HEK293 (cell line): ENCODE results near the gene NEK7.

Experiments used
- CTCF ChIA-PET: fragments of 350-600 bp; formaldehyde crosslinking; extraction: SDS; loops from one replicate; lab custom pipeline; 2021; ENCODE audit warnings: antibody characterized with exemption; lab: Yijun Ruan, JAX
- POLR2A ChIA-PET: fragments of 300-600 bp; formaldehyde crosslinking; extraction: SDS; loops from one replicate; lab custom pipeline; 2020; ENCODE audit warnings: antibody characterized with exemption, inconsistent platforms; lab: Yijun Ruan, JAX
- H3K27ac ChIP-seq: fragments of 200-500 bp; sonication (Bioruptor generic); 2 replicates; pipeline ENCODE4 v1.5.1; 2014; ENCODE audit warnings: low read depth, low read length, control low read depth, inconsistent platforms; ENCODE audit errors: extremely low read depth
- H3K36me3 ChIP-seq, 2 experiments: fragments of 200-500 bp in 1 of 2; sonication (Bioruptor generic) in 1 of 2; 1 replicate in 1 of 2; 2 replicates in 1 of 2; pipeline ENCODE4 v1.5.1; 2014 to 2017; ENCODE audit warnings: inconsistent platforms in 2 of 2, low read length in 2 of 2; ENCODE audit not compliant: control insufficient read depth in 2 of 2, insufficient read depth in 1 of 2
- H3K4me1 ChIP-seq: fragments of 200-500 bp; sonication (Bioruptor generic); 2 replicates; pipeline ENCODE4 v1.5.1; 2014; ENCODE audit warnings: mild to moderate bottlenecking, low read length, inconsistent platforms; ENCODE audit not compliant: control insufficient read depth, insufficient read depth
- H3K4me3 ChIP-seq: 2 replicates; pipeline ENCODE4 v1.5.1; 2011; ENCODE audit warnings: low read depth, mild to moderate bottlenecking, control low read depth, low read length, moderate library complexity
- H3K9me3 ChIP-seq: fragments of 200-500 bp; sonication (Bioruptor generic); 2 replicates; pipeline ENCODE4 v1.5.1; 2014; ENCODE audit warnings: low read depth, low read length, inconsistent platforms; ENCODE audit not compliant: control insufficient read depth, insufficient read depth
- ELK4 ChIP-seq: IDR thresholded peaks from 2 replicates; pipeline ENCODE4 v1.6.1; 2011; ENCODE audit warnings: mild to moderate bottlenecking, low read depth, low read length, borderline replicate concordance
- FEZF1 ChIP-seq: fragments of 450-650 bp; formaldehyde crosslinking; IDR thresholded peaks from 2 replicates; pipeline ENCODE4 v1.5.1; 2016; ENCODE audit warnings: missing biosample characterization, missing genetic modification characterization
- HIC1 ChIP-seq: fragments of 450-650 bp; formaldehyde crosslinking; IDR thresholded peaks from 2 replicates; pipeline ENCODE4 v1.5.1; 2016; ENCODE audit warnings: missing biosample characterization, missing genetic modification characterization
- KLF16 ChIP-seq: fragments of 450-650 bp; formaldehyde crosslinking; IDR thresholded peaks from 2 replicates; pipeline ENCODE4 v1.5.1; 2017; ENCODE audit warnings: missing biosample characterization, missing genetic modification characterization
- KLF17 ChIP-seq: fragments of 450-650 bp; formaldehyde crosslinking; IDR thresholded peaks from 2 replicates; pipeline ENCODE4 v1.5.1; 2016; ENCODE audit warnings: missing biosample characterization, missing genetic modification characterization
- PATZ1 ChIP-seq: fragments of 450-650 bp; formaldehyde crosslinking; IDR thresholded peaks from 2 replicates; pipeline ENCODE4 v1.5.1; 2016; ENCODE audit warnings: missing biosample characterization, missing genetic modification characterization
- RBAK ChIP-seq: fragments of 450-650 bp; formaldehyde crosslinking; IDR thresholded peaks from 2 replicates; pipeline ENCODE4 v1.5.1; 2016; ENCODE audit warnings: missing biosample characterization, missing genetic modification characterization
- SCRT2 ChIP-seq: fragments of 450-650 bp; formaldehyde crosslinking; IDR thresholded peaks from 2 replicates; pipeline ENCODE4 v1.5.1; 2016; ENCODE audit warnings: missing biosample characterization, missing genetic modification characterization
- SP2 ChIP-seq: fragments of 450-650 bp; formaldehyde crosslinking; IDR thresholded peaks from 2 replicates; pipeline ENCODE4 v1.5.1; 2016; ENCODE audit warnings: missing biosample characterization, missing genetic modification characterization
- SP7 ChIP-seq: fragments of 450-650 bp; formaldehyde crosslinking; IDR thresholded peaks from 2 replicates; pipeline ENCODE4 v1.5.1; 2016; ENCODE audit warnings: missing biosample characterization, missing genetic modification characterization
- ZBTB20 ChIP-seq: fragments of 450-650 bp; formaldehyde crosslinking; IDR thresholded peaks from 2 replicates; pipeline ENCODE4 v1.5.1; 2016; ENCODE audit warnings: missing biosample characterization, missing genetic modification characterization
- ZFP41 ChIP-seq: fragments of 450-650 bp; formaldehyde crosslinking; IDR thresholded peaks from 2 replicates; pipeline ENCODE4 v1.5.1; 2016; ENCODE audit warnings: missing biosample characterization, missing genetic modification characterization, borderline replicate concordance
- ZNF138 ChIP-seq: fragments of 450-650 bp; formaldehyde crosslinking; IDR thresholded peaks from 2 replicates; pipeline ENCODE4 v1.5.1; 2016; ENCODE audit warnings: missing biosample characterization, missing genetic modification characterization, borderline replicate concordance
- ZNF174 ChIP-seq: fragments of 450-650 bp; formaldehyde crosslinking; IDR thresholded peaks from 2 replicates; pipeline ENCODE4 v1.5.0; 2017; ENCODE audit warnings: missing biosample characterization, mild to moderate bottlenecking, missing genetic modification characterization
- ZNF175 ChIP-seq: fragments of 450-650 bp; formaldehyde crosslinking; IDR thresholded peaks from 2 replicates; pipeline ENCODE4 v1.5.1; 2016; ENCODE audit warnings: missing biosample characterization, missing genetic modification characterization
- ZNF221 ChIP-seq: fragments of 450-650 bp; formaldehyde crosslinking; IDR thresholded peaks from 2 replicates; pipeline ENCODE4 v1.5.1; 2017; ENCODE audit warnings: missing biosample characterization, missing genetic modification characterization, borderline replicate concordance
- ZNF274 ChIP-seq, 2 experiments: fragments of 200-500 bp in 1 of 2; fragments of 450-650 bp in 1 of 2; sonication (Bioruptor generic) in 1 of 2; formaldehyde crosslinking in 1 of 2; IDR thresholded peaks; 2 replicates each; pipeline versions ENCODE4 v1.5.1 to v1.6.1; 2014 to 2016; ENCODE audit warnings: borderline replicate concordance in 1 of 2, inconsistent platforms in 1 of 2, low read length in 1 of 2, missing biosample characterization in 1 of 2, missing genetic modification characterization in 1 of 2
- ZNF280D ChIP-seq: fragments of 450-650 bp; formaldehyde crosslinking; IDR thresholded peaks from 2 replicates; pipeline ENCODE4 v1.5.1; 2016; ENCODE audit warnings: missing biosample characterization, missing genetic modification characterization
- ZNF394 ChIP-seq: fragments of 450-650 bp; formaldehyde crosslinking; IDR thresholded peaks from 2 replicates; pipeline ENCODE4 v1.5.1; 2016; ENCODE audit warnings: missing biosample characterization, missing genetic modification characterization, mild to moderate bottlenecking, moderate library complexity, borderline replicate concordance
- ZNF488 ChIP-seq: fragments of 450-650 bp; formaldehyde crosslinking; IDR thresholded peaks from 2 replicates; pipeline ENCODE4 v1.5.1; 2016; ENCODE audit warnings: missing biosample characterization, missing genetic modification characterization
- ZNF571 ChIP-seq: fragments of 450-650 bp; formaldehyde crosslinking; IDR thresholded peaks from 2 replicates; pipeline ENCODE4 v1.5.0; 2017; ENCODE audit warnings: missing biosample characterization, missing genetic modification characterization
- ZNF600 ChIP-seq: fragments of 450-650 bp; formaldehyde crosslinking; IDR thresholded peaks from 2 replicates; pipeline ENCODE4 v1.5.1; 2016; ENCODE audit warnings: missing biosample characterization, missing genetic modification characterization
- ZNF692 ChIP-seq: fragments of 450-650 bp; formaldehyde crosslinking; IDR thresholded peaks from 2 replicates; pipeline ENCODE4 v1.5.1; 2016; ENCODE audit warnings: missing biosample characterization, missing genetic modification characterization
- ZNF791 ChIP-seq: fragments of 450-650 bp; formaldehyde crosslinking; IDR thresholded peaks from 2 replicates; pipeline ENCODE4 v1.5.1; 2016; ENCODE audit warnings: missing biosample characterization, missing genetic modification characterization
- ZNF843 ChIP-seq: fragments of 450-650 bp; formaldehyde crosslinking; IDR thresholded peaks from 2 replicates; pipeline ENCODE4 v1.5.1; 2016; ENCODE audit warnings: missing biosample characterization, missing genetic modification characterization
- ZSCAN30 ChIP-seq: fragments of 450-650 bp; IDR thresholded peaks from 2 replicates; pipeline ENCODE4 v1.5.1; 2018; ENCODE audit warnings: missing biosample characterization, mild to moderate bottlenecking, missing genetic modification characterization, moderate library complexity

Gene NEK7

GRCh38 chr1:198179556-198179981 is 22.8 kb downstream of the NEK7 start:
- no peaks in the 10 kb centered on the region for H3K9me3 ChIP-seq
- peak overlapping the region; percentile 27; the same call in 1 of the 2 replicates for H3K27ac ChIP-seq
- peaks cover 40% of the 10 kb centered on the region for H3K4me1 ChIP-seq
- ChIA-PET POLR2A (no interaction called here), CTCF (no interaction called here)
- H3K4me3 ChIP-seq: no peak overlapping the region
- H3K36me3 ChIP-seq: no peaks in the 10 kb centered on the region
- TF ChIP-seq ZNF571 (tag by site-specific recombination) (no peak), SP2 (no peak), ZNF221 (tag by site-specific recombination) (no peak), ELK4 (no peak), ZNF280D (tag by site-specific recombination) (no peak), ZSCAN30 (tag by site-specific recombination) (no peak), ZNF138 (tag by site-specific recombination) (no peak), KLF16 (tag by site-specific recombination) (no peak), ZNF394 (tag by site-specific recombination) (no peak), ZNF174 (no peak), ZNF692 (tag by site-specific recombination) (no peak), KLF17 (no peak), FEZF1 (peak; percentile 40), ZNF843 (tag by site-specific recombination) (peak; percentile 22; the same call in 1 of the 2 replicates), ZNF600 (no peak; the same call in 1 of the 2 replicates), SP7 (tag by site-specific recombination) (peak; percentile 60; the same call in 1 of the 2 replicates), PATZ1 (no peak), ZNF488 (tag by site-specific recombination) (no peak), ZBTB20 (tag by site-specific recombination) (peak; percentile 49; the same call in 1 of the 2 replicates), SCRT2 (tag by site-specific recombination) (peak; percentile 34; the same call in 1 of the 2 replicates), ZNF274 (IDR thresholded peaks at IDR 0.05; ENCODE audit: low read length) (no peak), ZNF274 (tag by site-specific recombination; IDR thresholded peaks at IDR 0.05; ENCODE audit: borderline replicate concordance) (no peak), RBAK (tag by site-specific recombination) (no peak), ZNF791 (tag by site-specific recombination) (no peak), ZFP41 (tag by site-specific recombination) (no peak), HIC1 (tag by site-specific recombination) (no peak), ZNF175 (tag by site-specific recombination) (no peak)
